HuH-7.5 (cell line): ENCODE data around the gene IQCE.
"Not testable (repeated sequence)": the region's sequence is repeated elsewhere in the genome, so short reads cannot be mapped to it uniquely, and the experiment has no call there.

Experiments
- DNase-seq: peaks from one replicate; pipeline ENCODE4 v3.0.0; 2011; ENCODE audit warnings: low spot score

The IQCE gene

GRCh38 chr7:2577914-2578680 is 19.3 kb downstream of the IQCE start:
- no peak for DNase-seq

GRCh38 chr7:2580636-2581035 is 21.9 kb downstream of the IQCE start:
- DNase-seq, result no peak

GRCh38 chr7:2582006-2582735 is 23.4 kb downstream of the IQCE start:
- no peak for DNase-seq

- no peak for DNase-seq
These were observed 25.2 kb downstream of the IQCE start for GRCh38 chr7:2583798-2584580.

GRCh38 chr7:2585446-2585845 is 26.7 kb downstream of the IQCE start:
- no peak for DNase-seq

- DNase-seq, result no peak
These were observed 27.7 kb downstream of the IQCE start for GRCh38 chr7:2586326-2587020.

- DNase-seq, result no peak
These were observed 28.4 kb downstream of the IQCE start for GRCh38 chr7:2587134-2587533.

- no peak for DNase-seq
These were observed 29.0 kb downstream of the IQCE start for GRCh38 chr7:2587778-2588177.

- DNase-seq, result no peak
These were observed 30.6 kb downstream of the IQCE start for GRCh38 chr7:2589341-2589740.

GRCh38 chr7:2589941-2590340 is 31.2 kb downstream of the IQCE start:
- DNase-seq, result not testable (repeated sequence)

- no peak for DNase-seq
These were observed 33.6 kb downstream of the IQCE start for GRCh38 chr7:2592375-2592865.

GRCh38 chr7:2593036-2593727 is 34.4 kb downstream of the IQCE start:
- no peak for DNase-seq

- no peak for DNase-seq
These were observed 35.8 kb downstream of the IQCE start for GRCh38 chr7:2594599-2594998.

GRCh38 chr7:2595258-2595860 is 36.6 kb downstream of the IQCE start:
- DNase-seq, result no peak

- DNase-seq, result no peak
These were observed 37.9 kb downstream of the IQCE start for GRCh38 chr7:2596464-2597272.

- DNase-seq, result no peak
These were observed 38.5 kb downstream of the IQCE start for GRCh38 chr7:2597273-2597640.

GRCh38 chr7:2598154-2598823 is 39.5 kb downstream of the IQCE start:
- no peak for DNase-seq

- no peak for DNase-seq
These were observed 42.3 kb downstream of the IQCE start for GRCh38 chr7:2601065-2601464.

- no peak for DNase-seq
These were observed 43.1 kb downstream of the IQCE start for GRCh38 chr7:2601907-2602306.
